ENCODE data around the gene PLAA.
A peak's percentile ranks its signal among the peaks of the same experiment; 100 is the strongest.

Gene PLAA

GRCh38 chr9:26954050-26954508, 7.0 kb upstream of the PLAA start:
- Mint-ChIP-seq H3K9me3 (no peaks in the 10 kb centered on the region), H3K36me3 (ENCODE audit: low read depth) (peaks cover 7% of the 10 kb centered on the region), H3K27ac (peak overlapping the region in 2 of 3 experiments; percentile 78 to 100), H3K27me3 (ENCODE audit: low read depth) (no peaks in the 10 kb centered on the region), H3K4me1 (peaks cover 10% of the 10 kb centered on the region), H3K4me3 (peak overlapping the region; percentile 45 to 73 (median 71))
- TF ChIP-seq CTCF (IDR thresholded peaks at IDR 0.05; ENCODE audit: unreplicated experiment in 3 of 3) = no peak

GRCh38 chr9:26951794-26952193, 4.8 kb upstream of the PLAA start:
- H3K27ac Mint-ChIP-seq = no peak overlapping the region
- no peak for TF ChIP-seq CTCF (IDR thresholded peaks at IDR 0.05; ENCODE audit: unreplicated experiment in 3 of 3)

GRCh38 chr9:26950521-26950920, 3.5 kb upstream of the PLAA start:
- peak overlapping the region in 1 of 3 experiments; percentile 16 for H3K4me3 Mint-ChIP-seq
- no peak overlapping the region for H3K27ac Mint-ChIP-seq

More at GRCh38 chr9:26951794-26952193, 4.8 kb upstream of the PLAA start:
- Mint-ChIP-seq H3K36me3 (ENCODE audit: low read depth) (no peaks in the 10 kb centered on the region), H3K4me3 (no peak overlapping the region), H3K9me3 (no peaks in the 10 kb centered on the region), H3K4me1 (peaks cover 21% of the 10 kb centered on the region), H3K27me3 (ENCODE audit: low read depth) (no peaks in the 10 kb centered on the region)

GRCh38 chr9:26949637-26950069, 2.6 kb upstream of the PLAA start:
- H3K4me1 Mint-ChIP-seq = peaks cover 22% of the 10 kb centered on the region
- no peaks in the 10 kb centered on the region for H3K9me3 Mint-ChIP-seq
- H3K36me3 Mint-ChIP-seq (ENCODE audit: low read depth) = no peaks in the 10 kb centered on the region
- H3K27me3 Mint-ChIP-seq (ENCODE audit: low read depth) = no peaks in the 10 kb centered on the region
- no peak overlapping the region for H3K27ac Mint-ChIP-seq
- H3K4me3 Mint-ChIP-seq = peak overlapping the region in 2 of 3 experiments; percentile 14 to 44
- TF ChIP-seq CTCF (IDR thresholded peaks at IDR 0.05; ENCODE audit: unreplicated experiment in 3 of 3) = no peak

More at GRCh38 chr9:26950521-26950920, 3.5 kb upstream of the PLAA start:
- TF ChIP-seq CTCF (IDR thresholded peaks at IDR 0.05; ENCODE audit: unreplicated experiment in 3 of 3) = no peak
- H3K4me1 Mint-ChIP-seq = peaks cover 23% of the 10 kb centered on the region
- no peaks in the 10 kb centered on the region for H3K27me3 Mint-ChIP-seq (ENCODE audit: low read depth)
- no peaks in the 10 kb centered on the region for H3K36me3 Mint-ChIP-seq (ENCODE audit: low read depth)
- no peaks in the 10 kb centered on the region for H3K9me3 Mint-ChIP-seq

- H3K36me3 Mint-ChIP-seq (ENCODE audit: low read depth) = peaks cover 15% of the 10 kb centered on the region
- H3K4me3 Mint-ChIP-seq = peak overlapping the region; percentile 91 to 93 (median 91)
- no peaks in the 10 kb centered on the region for H3K27me3 Mint-ChIP-seq (ENCODE audit: low read depth)
- peaks cover 32% of the 10 kb centered on the region for H3K4me1 Mint-ChIP-seq
- TF ChIP-seq CTCF (IDR thresholded peaks at IDR 0.05; ENCODE audit: unreplicated experiment in 3 of 3) = no peak
- peak overlapping the region; percentile 99 to 100 (median 100) for H3K27ac Mint-ChIP-seq
- H3K9me3 Mint-ChIP-seq = no peaks in the 10 kb centered on the region
Measured at GRCh38 chr9:26947736-26948135, 694 bp upstream of the PLAA start.

- TF ChIP-seq CTCF (IDR thresholded peaks at IDR 0.05; ENCODE audit: unreplicated experiment in 3 of 3) = no peak
- Mint-ChIP-seq H3K27me3 (ENCODE audit: low read depth) (no peaks in the 10 kb centered on the region), H3K27ac (peak overlapping the region; percentile 99 to 100 (median 100)), H3K36me3 (ENCODE audit: low read depth) (peaks cover 28% of the 10 kb centered on the region), H3K9me3 (no peaks in the 10 kb centered on the region), H3K4me1 (peaks cover 36% of the 10 kb centered on the region), H3K4me3 (peak overlapping the region; percentile 91 to 93 (median 91))
Measured at GRCh38 chr9:26945591-26945990, 1.5 kb downstream of the PLAA start.
